HUES64 (cell line): ENCODE results near the gene OR10H1.
"Not testable (repeated sequence)": the region's sequence is repeated elsewhere in the genome, so short reads cannot be mapped to it uniquely, and the experiment has no call there.

Experiments used
- H3K27ac ChIP-seq: 2 replicates; pipeline ENCODE4 v1.7.0; 2013; ENCODE audit warnings: low read depth, low read length, inconsistent platforms
- H3K27me3 ChIP-seq: 2 replicates; pipeline ENCODE4 v1.6.1; 2013; ENCODE audit warnings: mild to moderate bottlenecking, low read length; ENCODE audit not compliant: insufficient read depth
- H3K36me3 ChIP-seq: 2 replicates; pipeline ENCODE4 v1.6.1; 2013; ENCODE audit warnings: mild to moderate bottlenecking, low read length; ENCODE audit not compliant: insufficient read depth
- H3K4me1 ChIP-seq: 2 replicates; pipeline ENCODE4 v1.6.1; 2013; ENCODE audit warnings: mild to moderate bottlenecking, low read length, moderate library complexity; ENCODE audit not compliant: insufficient read depth
- H3K4me3 ChIP-seq: 2 replicates; pipeline ENCODE4 v1.5.1; 2013; ENCODE audit warnings: mild to moderate bottlenecking, low read length, moderate library complexity
- H3K9ac ChIP-seq: 2 replicates; pipeline ENCODE4 v1.6.1; 2013; ENCODE audit warnings: mild to moderate bottlenecking, low read depth, low read length
- H3K9me3 ChIP-seq: 2 replicates; pipeline ENCODE4 v1.6.1; 2013; ENCODE audit warnings: low read depth, low read length; ENCODE audit not compliant: insufficient read depth
- WGBS: fragments of 150-250, 120-280 bp; methylation state at CpG from one replicate; pipeline ENCODE4 v1.1.7; 2013; ENCODE audit warnings: missing lambda C conversion rate; 5-methylcytosine and 5-hydroxymethylcytosine counted together

OR10H1 gene

DNA sequence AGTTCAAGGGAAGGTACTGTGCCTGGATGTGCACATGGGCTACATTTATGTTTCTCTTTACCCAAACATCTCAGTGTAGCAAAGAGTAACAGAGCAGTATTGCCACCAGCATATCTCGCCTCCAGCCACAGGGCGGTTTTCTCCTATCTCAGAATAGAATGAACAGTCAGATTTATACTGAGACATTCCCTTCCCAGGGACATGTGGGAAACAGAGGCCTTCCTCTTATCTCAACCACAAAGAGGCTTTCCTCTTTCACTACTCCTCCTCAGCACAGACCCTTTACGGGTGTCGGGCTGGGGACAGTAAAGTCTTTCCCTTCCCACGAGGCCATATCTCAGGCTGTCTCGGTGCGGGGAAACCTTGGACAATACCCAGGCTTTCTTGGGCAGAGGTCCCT is 32.6 kb downstream of the OR10H1 start:
- not testable (repeated sequence) for H3K36me3 ChIP-seq, H3K4me1 ChIP-seq, H3K27me3 ChIP-seq, H3K9ac ChIP-seq, H3K4me3 ChIP-seq, H3K27ac ChIP-seq
- H3K9me3 ChIP-seq: peaks cover 60% of the 10 kb centered on the region
- 90% methylated on average over 7 of the region's 7 CpGs for WGBS

GRCh38 chr19:15782211-15782610 is 33.3 kb downstream of the OR10H1 start:
- H3K9ac ChIP-seq: no peak overlapping the region
- H3K4me1 ChIP-seq: no peaks in the 10 kb centered on the region
- H3K27ac ChIP-seq: no peak overlapping the region
- peaks cover 60% of the 10 kb centered on the region for H3K9me3 ChIP-seq
- no peaks in the 10 kb centered on the region for H3K36me3 ChIP-seq
- no peak overlapping the region for H3K4me3 ChIP-seq
- no peaks in the 10 kb centered on the region for H3K27me3 ChIP-seq
- WGBS: 80% methylated on average over 3 of the region's 3 CpGs

GRCh38 chr19:15781661-15782060 is 33.8 kb downstream of the OR10H1 start:
- WGBS: 80% methylated on average over 5 of the region's 5 CpGs
- H3K9ac ChIP-seq: no peak overlapping the region
- H3K4me3 ChIP-seq: no peak overlapping the region
- peaks cover 59% of the 10 kb centered on the region for H3K9me3 ChIP-seq
- no peak overlapping the region for H3K27ac ChIP-seq
- no peaks in the 10 kb centered on the region for H3K4me1 ChIP-seq
- H3K27me3 ChIP-seq: no peaks in the 10 kb centered on the region
- no peaks in the 10 kb centered on the region for H3K36me3 ChIP-seq

DNA sequence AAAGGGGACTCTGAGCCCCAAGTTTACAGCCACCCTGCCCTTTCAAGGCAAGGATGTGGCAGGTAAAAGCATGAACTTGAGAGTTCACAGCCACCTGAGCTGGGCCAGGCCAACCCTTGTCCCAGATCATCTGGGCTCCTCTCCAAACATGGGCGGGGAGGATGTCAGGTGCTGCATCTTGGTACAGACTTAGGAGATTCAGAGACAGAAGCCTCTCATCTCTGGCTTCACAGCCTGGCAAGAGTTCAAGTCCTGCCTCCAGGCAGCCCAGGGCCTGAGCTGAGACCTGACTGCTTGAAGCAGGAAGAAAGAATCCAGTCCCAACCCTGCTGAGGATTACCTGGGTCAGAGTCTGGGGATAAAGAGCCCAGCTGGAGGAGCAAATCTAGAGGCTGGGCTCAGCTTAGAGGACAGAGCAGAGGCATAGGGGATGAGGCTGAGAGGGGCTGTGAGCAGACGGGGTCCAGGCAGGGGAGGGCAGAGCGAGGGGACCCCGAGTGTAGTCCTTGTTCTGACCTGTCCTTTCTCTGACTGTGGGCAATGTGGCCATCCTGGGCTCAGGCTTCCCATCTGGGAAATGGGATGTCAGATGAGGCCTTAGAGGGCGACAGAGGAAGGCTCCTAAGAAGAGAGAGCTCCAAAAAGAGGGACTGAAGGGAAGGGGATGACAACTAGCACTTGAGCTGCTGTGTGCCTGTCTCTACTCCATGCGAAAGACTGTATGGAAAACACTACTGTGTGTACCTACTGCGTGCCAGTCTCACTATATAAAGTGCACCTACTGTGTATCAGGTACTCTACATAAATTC is 34.6 kb downstream of the OR10H1 start:
- Histone ChIP-seq H3K27me3 (no peaks in the 10 kb centered on the region), H3K4me1 (no peaks in the 10 kb centered on the region), H3K36me3 (no peaks in the 10 kb centered on the region), H3K9ac (no peak overlapping the region), H3K27ac (no peak overlapping the region), H3K9me3 (peaks cover 66% of the 10 kb centered on the region), H3K4me3 (no peak overlapping the region)
- WGBS: 51% methylated on average over 7 of the region's 7 CpGs

GRCh38 chr19:15779756-15780476 is 35.5 kb downstream of the OR10H1 start:
- H3K4me3 ChIP-seq: no peak overlapping the region
- no peaks in the 10 kb centered on the region for H3K4me1 ChIP-seq
- H3K9me3 ChIP-seq: peaks cover 75% of the 10 kb centered on the region
- no peak overlapping the region for H3K27ac ChIP-seq
- H3K36me3 ChIP-seq: no peaks in the 10 kb centered on the region
- no peaks in the 10 kb centered on the region for H3K27me3 ChIP-seq
- H3K9ac ChIP-seq: no peak overlapping the region
- WGBS: 77% methylated on average over 10 of the region's 10 CpGs

DNA sequence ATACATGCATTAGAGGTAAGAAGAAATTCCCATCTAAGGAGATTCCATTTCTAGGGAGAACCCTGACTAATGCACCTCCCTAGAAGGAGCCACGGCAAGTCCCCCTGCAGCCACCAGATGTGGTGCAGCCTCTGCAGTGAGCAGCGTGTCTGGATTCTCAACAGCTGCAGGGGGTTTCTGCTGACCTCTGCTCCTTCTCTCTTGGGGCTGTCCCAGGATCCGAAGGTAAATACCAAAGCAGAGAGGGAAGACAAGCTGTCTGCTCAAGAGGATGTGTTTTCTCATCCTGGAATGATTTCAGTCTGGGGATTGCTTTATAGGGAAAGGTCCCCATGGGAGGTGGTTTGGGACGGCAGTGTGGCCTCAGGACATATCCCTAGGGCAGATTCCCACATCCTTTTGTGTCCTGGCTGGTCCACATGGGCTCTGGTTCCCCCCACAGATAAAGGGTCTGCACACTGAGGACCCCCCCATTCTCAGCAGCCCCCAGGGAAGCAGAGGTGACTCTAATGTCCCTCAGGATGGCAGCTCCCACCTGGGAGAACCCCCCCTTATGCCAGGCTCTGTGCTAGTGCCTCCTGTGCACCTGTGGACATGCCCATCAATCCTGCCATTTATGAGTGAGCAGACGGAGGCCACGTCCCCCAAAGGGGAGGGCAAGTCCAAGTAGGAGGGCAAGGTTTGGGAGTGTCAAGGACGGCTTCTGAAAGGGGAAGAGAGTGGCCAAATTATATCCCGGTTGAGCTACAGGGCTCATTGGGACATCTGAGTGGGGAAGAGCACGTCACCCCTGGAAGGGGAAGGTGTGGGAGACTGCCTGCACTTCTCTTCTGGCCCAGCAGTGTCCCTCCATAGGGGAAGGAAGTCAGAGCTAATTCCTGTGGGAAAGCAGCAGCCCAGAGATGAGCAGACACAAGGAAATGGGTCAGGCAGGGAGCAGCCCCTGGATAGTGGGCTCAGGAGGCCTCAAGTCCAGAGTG is 38.2 kb downstream of the OR10H1 start:
- 74% methylated on average over 9 of the region's 9 CpGs for whole genome bisulfite sequencing
- peaks cover 86% of the 10 kb centered on the region for H3K9me3 ChIP-seq

DNA sequence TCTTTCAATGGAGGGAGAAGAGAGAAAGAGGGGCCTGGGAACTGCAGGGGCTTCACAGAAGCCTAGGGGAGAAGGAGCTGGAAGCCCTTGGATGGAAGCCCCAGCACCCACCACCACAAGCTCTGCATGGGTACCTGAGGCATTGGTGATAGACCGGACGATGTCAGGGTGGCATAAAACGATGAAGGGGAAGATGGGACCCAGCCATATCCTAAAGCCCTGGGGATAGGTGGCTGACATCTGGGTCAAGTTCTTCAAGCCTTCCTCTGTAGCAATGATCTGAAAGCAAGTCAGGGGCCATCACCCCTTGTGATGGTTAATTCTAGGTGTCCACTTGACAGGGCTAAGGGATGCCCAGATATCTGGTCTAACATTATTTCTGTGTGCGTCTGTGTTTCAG is 39.2 kb downstream of the OR10H1 start:
- H3K9me3 ChIP-seq: peaks cover 82% of the 10 kb centered on the region
- 78% methylated on average over 4 of the region's 4 CpGs for WGBS

More for the DNA sequence above, 38.2 kb downstream of the OR10H1 start:
- no peak overlapping the region for H3K9ac ChIP-seq
- H3K4me3 ChIP-seq: no peak overlapping the region
- no peaks in the 10 kb centered on the region for H3K4me1 ChIP-seq
- H3K27ac ChIP-seq: no peak overlapping the region
- H3K36me3 ChIP-seq: no peaks in the 10 kb centered on the region
- H3K27me3 ChIP-seq: no peaks in the 10 kb centered on the region

GRCh38 chr19:15775249-15775648 is 40.2 kb downstream of the OR10H1 start:
- Histone ChIP-seq H3K27me3 (no peaks in the 10 kb centered on the region), H3K36me3 (no peaks in the 10 kb centered on the region), H3K9me3 (peaks cover 81% of the 10 kb centered on the region), H3K4me3 (no peak overlapping the region), H3K9ac (no peak overlapping the region), H3K27ac (no peak overlapping the region), H3K4me1 (no peaks in the 10 kb centered on the region)
- 31% methylated on average over 2 of the region's 2 CpGs for WGBS

More for the DNA sequence above, 39.2 kb downstream of the OR10H1 start:
- no peaks in the 10 kb centered on the region for H3K36me3 ChIP-seq
- no peaks in the 10 kb centered on the region for H3K4me1 ChIP-seq
- H3K27me3 ChIP-seq: no peaks in the 10 kb centered on the region
- no peak overlapping the region for H3K27ac ChIP-seq
- H3K9ac ChIP-seq: no peak overlapping the region
- no peak overlapping the region for H3K4me3 ChIP-seq

DNA sequence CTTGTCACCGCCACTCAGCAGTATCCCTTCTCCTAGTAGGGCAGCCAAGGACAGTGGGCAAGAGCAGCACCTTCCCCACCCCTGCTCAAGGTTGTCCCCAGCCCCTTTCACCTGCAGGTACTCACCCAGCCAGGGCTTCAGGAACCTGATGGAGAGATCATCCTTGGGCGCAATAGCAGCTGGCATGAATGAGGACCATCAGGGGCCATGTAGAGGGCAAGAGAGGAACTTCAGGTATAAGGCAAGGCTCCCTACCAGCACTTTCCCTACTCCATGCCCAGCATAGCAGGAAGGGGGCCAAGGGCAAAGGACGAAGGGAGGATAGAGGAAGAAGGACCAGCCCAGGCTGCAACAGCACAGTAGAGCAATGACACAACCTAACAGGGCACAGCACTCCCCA is 41.3 kb downstream of the OR10H1 start:
- H3K27ac ChIP-seq, H3K36me3 ChIP-seq, H3K4me3 ChIP-seq, H3K4me1 ChIP-seq, H3K27me3 ChIP-seq, H3K9ac ChIP-seq: not testable (repeated sequence)
- 77% methylated on average over 3 of the region's 3 CpGs for WGBS
- H3K9me3 ChIP-seq: peaks cover 82% of the 10 kb centered on the region

- WGBS: 77% methylated on average over 6 of the region's 6 CpGs
- Histone ChIP-seq H3K27me3 (no peaks in the 10 kb centered on the region), H3K4me3 (no peak overlapping the region), H3K4me1 (no peaks in the 10 kb centered on the region), H3K36me3 (no peaks in the 10 kb centered on the region), H3K9me3 (peaks cover 90% of the 10 kb centered on the region), H3K27ac (no peak overlapping the region), H3K9ac (no peak overlapping the region)
These were observed 45.9 kb downstream of the OR10H1 start for GRCh38 chr19:15769586-15769985.
